HUES6 (cell line): ENCODE data around the gene ABCE1.
"Not testable (repeated sequence)": the region's sequence is repeated elsewhere in the genome, so short reads cannot be mapped to it uniquely, and the experiment has no call there.

Source experiments
- H3K27ac ChIP-seq: 2 replicates; pipeline ENCODE4 v1.7.0; 2013; ENCODE audit warnings: low read depth, mild to moderate bottlenecking, low read length, inconsistent platforms
- H3K27me3 ChIP-seq: 2 replicates; pipeline ENCODE4 v1.6.1; 2013; ENCODE audit warnings: low read length; ENCODE audit not compliant: control insufficient read depth, insufficient read depth
- H3K36me3 ChIP-seq: 2 replicates; pipeline ENCODE4 v1.6.1; 2013; ENCODE audit warnings: low read length; ENCODE audit not compliant: control insufficient read depth, insufficient read depth
- H3K4me1 ChIP-seq: 2 replicates; pipeline ENCODE4 v1.6.1; 2013; ENCODE audit warnings: low read length; ENCODE audit not compliant: control insufficient read depth, insufficient read depth
- H3K4me3 ChIP-seq: 2 replicates; pipeline ENCODE4 v1.5.1; 2013; ENCODE audit warnings: low read depth, low read length
- H3K9ac ChIP-seq: one replicate; pipeline ENCODE4 v1.6.1; 2013; ENCODE audit warnings: mild to moderate bottlenecking, low read length
- H3K9me3 ChIP-seq: 2 replicates; pipeline ENCODE4 v1.6.1; 2013; ENCODE audit warnings: low read depth, low read length; ENCODE audit not compliant: control insufficient read depth, insufficient read depth

Gene ABCE1

DNA sequence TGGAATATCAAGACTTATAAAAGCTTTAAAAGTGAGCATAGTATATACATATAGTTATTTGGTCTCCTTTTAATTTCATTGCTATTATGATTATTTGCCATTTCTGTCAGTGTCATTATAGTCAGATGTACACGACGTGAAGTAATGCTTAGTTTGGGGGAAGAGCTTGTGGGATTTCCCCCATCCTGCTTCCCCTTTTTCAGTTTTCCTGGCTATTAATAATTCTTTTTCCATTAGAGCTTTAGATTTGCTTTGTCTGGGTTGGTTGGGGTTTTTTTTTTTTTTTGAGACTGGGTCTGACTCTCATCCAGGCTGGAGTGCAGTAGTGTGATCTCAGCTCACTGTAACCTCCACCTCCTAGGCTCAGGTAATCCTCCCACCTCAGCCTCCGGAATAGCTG, 5.4 kb downstream of the ABCE1 start:
- H3K27me3 ChIP-seq: no peaks in the 10 kb centered on the region
- no peak overlapping the region for H3K27ac ChIP-seq
- H3K9me3 ChIP-seq: no peaks in the 10 kb centered on the region
- no peak overlapping the region for H3K9ac ChIP-seq
- H3K4me3 ChIP-seq: no peak overlapping the region
- no peaks in the 10 kb centered on the region; the same call in 1 of the 2 replicates for H3K4me1 ChIP-seq
- H3K36me3 ChIP-seq: peaks cover 43% of the 10 kb centered on the region

DNA sequence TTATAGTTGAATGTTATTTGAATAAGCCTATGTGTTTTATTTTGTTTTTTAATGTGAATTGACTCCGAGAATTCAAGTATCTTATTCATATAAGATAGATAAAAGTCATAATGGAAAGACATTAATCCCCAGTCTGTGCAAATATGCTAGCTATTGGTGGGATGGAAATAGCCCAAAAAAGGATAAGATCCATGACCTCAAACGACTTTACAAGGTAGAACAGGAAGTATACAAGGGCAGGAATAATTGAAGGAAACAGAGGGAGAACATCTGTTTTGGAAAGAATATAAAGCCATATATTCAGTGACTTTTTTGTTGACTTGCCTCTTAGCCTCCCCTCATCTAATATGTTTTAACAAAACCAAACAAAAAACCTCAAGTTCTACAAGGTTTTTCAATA, 9.0 kb downstream of the ABCE1 start:
- H3K36me3 ChIP-seq: peaks cover 79% of the 10 kb centered on the region
- H3K9me3 ChIP-seq: no peaks in the 10 kb centered on the region
- H3K9ac ChIP-seq: no peak overlapping the region
- no peaks in the 10 kb centered on the region for H3K27me3 ChIP-seq
- no peak overlapping the region for H3K4me3 ChIP-seq
- no peak overlapping the region for H3K27ac ChIP-seq
- H3K4me1 ChIP-seq: no peaks in the 10 kb centered on the region

DNA sequence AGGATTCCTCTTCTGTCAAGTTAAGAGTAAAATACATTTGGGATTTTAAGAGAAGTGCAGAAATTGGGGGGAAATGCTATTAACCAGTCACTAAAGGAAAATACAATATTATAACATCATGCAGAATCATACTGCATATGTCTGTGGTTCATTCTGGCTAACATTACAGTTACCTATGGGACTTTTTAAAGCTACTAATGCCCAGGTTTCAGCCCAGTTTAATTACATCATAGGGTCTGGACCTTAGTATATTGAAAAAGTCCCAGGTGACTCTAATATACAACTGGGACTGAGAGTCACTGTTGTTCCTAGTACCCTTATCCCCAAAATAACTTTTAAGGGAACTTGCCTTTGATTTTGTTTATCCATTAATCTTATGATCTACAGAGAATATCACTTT, 10.0 kb downstream of the ABCE1 start:
- H3K27ac ChIP-seq: no peak overlapping the region
- H3K9ac ChIP-seq: no peak overlapping the region
- no peaks in the 10 kb centered on the region for H3K27me3 ChIP-seq
- no peak overlapping the region for H3K4me3 ChIP-seq
- H3K4me1 ChIP-seq: no peaks in the 10 kb centered on the region
- H3K36me3 ChIP-seq: peaks cover 89% of the 10 kb centered on the region
- no peaks in the 10 kb centered on the region for H3K9me3 ChIP-seq

GRCh38 chr4:145125396-145125795, 27.3 kb downstream of the ABCE1 start:
- Histone ChIP-seq H3K9me3 (no peaks in the 10 kb centered on the region), H3K27ac (no peak overlapping the region), H3K27me3 (no peaks in the 10 kb centered on the region), H3K36me3 (peaks cover 98% of the 10 kb centered on the region), H3K4me3 (no peak overlapping the region), H3K9ac (no peak overlapping the region), H3K4me1 (no peaks in the 10 kb centered on the region)

- Histone ChIP-seq H3K4me3 (no peak overlapping the region), H3K9me3 (no peaks in the 10 kb centered on the region), H3K36me3 (peaks cover 58% of the 10 kb centered on the region), H3K9ac (no peak overlapping the region), H3K27ac (no peak overlapping the region), H3K27me3 (no peaks in the 10 kb centered on the region), H3K4me1 (no peaks in the 10 kb centered on the region)
Measured at GRCh38 chr4:145130130-145130529, 32.0 kb downstream of the ABCE1 start.

- no peaks in the 10 kb centered on the region for H3K4me1 ChIP-seq
- peaks cover 53% of the 10 kb centered on the region for H3K36me3 ChIP-seq
- H3K9ac ChIP-seq: no peak overlapping the region
- no peak overlapping the region for H3K27ac ChIP-seq
- H3K27me3 ChIP-seq: no peaks in the 10 kb centered on the region
- no peak overlapping the region for H3K4me3 ChIP-seq
- no peaks in the 10 kb centered on the region for H3K9me3 ChIP-seq
Measured at GRCh38 chr4:145130788-145131399, 32.8 kb downstream of the ABCE1 start.

DNA sequence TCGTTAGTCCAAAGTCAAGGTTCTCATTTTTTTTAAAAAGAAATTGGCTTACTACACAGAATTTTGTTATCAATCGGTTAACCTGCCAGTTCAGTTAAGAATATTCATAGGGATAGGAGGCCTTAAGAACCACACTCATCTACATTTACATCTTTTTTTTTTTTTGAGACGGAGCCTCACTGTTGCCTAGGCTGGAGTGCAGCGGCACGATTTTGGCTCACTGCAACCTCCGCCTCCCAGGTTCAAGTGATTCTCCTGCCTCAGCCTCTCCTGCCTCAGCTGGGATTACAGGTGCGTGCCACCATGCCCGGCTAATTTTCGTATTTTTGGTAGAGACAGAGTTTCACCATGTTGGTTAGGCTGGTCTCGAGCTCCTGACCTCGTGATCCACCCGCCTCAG, 33.7 kb downstream of the ABCE1 start:
- no peak overlapping the region for H3K27ac ChIP-seq
- no peaks in the 10 kb centered on the region for H3K27me3 ChIP-seq
- H3K4me3 ChIP-seq: no peak overlapping the region
- H3K4me1 ChIP-seq: no peaks in the 10 kb centered on the region
- H3K9me3 ChIP-seq: no peaks in the 10 kb centered on the region
- H3K9ac ChIP-seq: no peak overlapping the region
- H3K36me3 ChIP-seq: peaks cover 43% of the 10 kb centered on the region

DNA sequence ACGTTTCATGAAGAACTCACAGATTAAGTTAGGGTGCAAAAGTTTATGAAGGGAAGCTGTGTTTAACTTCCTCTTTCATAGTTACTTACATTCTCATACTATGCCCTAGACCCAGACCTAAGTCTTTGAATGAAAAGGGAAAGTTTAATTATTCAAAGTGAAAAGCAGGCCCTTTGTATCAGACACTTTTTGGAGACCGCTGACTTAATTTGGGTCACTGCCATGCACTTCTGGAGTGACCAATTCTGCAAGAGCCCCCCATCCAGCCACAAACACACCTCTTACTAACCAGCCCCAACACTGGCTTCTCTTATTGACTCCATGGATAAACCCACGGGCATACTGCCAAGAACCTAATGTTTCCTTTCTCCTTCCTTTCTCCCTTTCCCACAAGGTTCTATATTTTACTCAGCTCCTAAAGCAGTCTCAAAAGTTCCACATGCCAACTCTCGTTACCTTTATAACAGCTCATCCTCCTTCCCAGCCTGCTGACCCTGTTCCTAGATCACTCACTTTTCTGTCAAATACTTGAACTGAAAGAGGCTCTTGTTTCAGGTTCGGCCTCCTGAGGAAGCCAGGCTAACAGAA, 34.5 kb downstream of the ABCE1 start:
- no peaks in the 10 kb centered on the region for H3K27me3 ChIP-seq
- H3K36me3 ChIP-seq: peaks cover 40% of the 10 kb centered on the region
- H3K9me3 ChIP-seq: no peaks in the 10 kb centered on the region
- no peak overlapping the region for H3K4me3 ChIP-seq
- H3K9ac ChIP-seq: no peak overlapping the region
- no peak overlapping the region for H3K27ac ChIP-seq
- H3K4me1 ChIP-seq: no peaks in the 10 kb centered on the region

DNA sequence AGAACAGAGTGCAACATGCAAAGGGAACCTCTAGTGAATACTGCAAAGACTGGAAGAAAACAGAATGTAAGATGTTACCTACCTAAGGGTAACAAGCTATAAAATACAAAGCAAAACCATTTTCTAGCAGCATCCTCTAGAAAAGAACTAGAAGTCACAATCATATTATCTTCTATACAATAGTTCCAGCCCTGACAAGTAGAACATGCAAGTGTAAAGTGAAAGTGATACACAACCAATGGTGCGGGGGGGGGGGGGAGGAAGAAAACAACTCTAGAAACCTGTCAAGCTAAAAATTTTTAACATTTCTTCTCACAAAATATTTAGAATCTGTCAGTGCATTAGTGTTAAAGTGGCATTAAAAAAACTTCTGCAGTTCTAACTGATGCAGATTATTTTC, 38.1 kb downstream of the ABCE1 start:
- H3K4me1 ChIP-seq, H3K27me3 ChIP-seq, H3K9me3 ChIP-seq, H3K27ac ChIP-seq, H3K4me3 ChIP-seq, H3K9ac ChIP-seq: not testable (repeated sequence)
- H3K36me3 ChIP-seq: peaks cover 47% of the 10 kb centered on the region

DNA sequence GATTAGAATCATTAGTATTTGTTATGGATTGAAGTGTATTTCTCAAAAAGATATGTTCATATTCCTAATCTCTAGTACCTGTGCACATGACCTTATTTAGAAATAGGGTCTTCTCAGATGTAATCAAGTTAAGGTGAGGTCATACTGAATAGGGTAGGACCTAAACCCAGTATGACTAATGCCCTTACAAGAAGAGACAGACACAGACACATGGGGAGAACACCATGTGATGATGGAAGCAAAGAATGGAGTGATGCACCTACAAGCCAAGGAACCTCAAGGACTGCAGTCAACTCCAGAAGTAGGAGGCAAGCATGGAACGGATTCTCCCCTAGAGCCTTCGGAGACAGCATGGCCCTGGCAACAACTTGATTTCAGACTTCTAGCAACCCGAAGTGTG, 50.9 kb downstream of the ABCE1 start:
- Histone ChIP-seq H3K27ac (no peak overlapping the region), H3K27me3 (no peaks in the 10 kb centered on the region), H3K9me3 (no peaks in the 10 kb centered on the region), H3K36me3 (peaks cover 90% of the 10 kb centered on the region), H3K4me3 (no peak overlapping the region), H3K4me1 (no peaks in the 10 kb centered on the region), H3K9ac (no peak overlapping the region)

- Histone ChIP-seq H3K27me3 (no peaks in the 10 kb centered on the region), H3K4me1 (no peaks in the 10 kb centered on the region), H3K4me3 (no peak overlapping the region), H3K9me3 (no peaks in the 10 kb centered on the region), H3K9ac (no peak overlapping the region), H3K27ac (no peak overlapping the region), H3K36me3 (peaks cover 77% of the 10 kb centered on the region)
Measured at GRCh38 chr4:145153181-145153903, 55.2 kb downstream of the ABCE1 start.
